ENCODE results near the gene STAT4.
A peak's percentile ranks its signal among the peaks of the same experiment; 100 is the strongest.

Gene STAT4

DNA sequence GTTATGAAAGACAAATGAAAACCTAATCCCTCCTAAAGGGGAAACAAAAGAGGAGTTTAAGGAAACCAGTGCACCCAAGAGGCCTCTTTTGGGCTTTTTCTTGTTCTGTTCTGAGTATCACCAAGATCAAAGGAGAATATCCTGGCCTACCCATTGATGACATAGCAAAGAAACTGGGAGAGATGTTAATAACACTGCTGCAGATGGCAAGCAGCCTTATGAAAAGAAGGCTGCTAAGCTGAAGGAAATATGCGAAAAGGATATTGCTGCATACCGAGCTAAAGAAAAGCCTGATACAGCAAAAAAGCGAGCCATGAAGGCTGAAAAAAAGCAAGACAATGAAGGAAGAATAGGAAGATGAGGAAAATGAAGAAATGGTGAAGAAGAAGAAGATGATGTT lies 23.6 kb upstream of the STAT4 start:
- DNase-seq, result no peak

DNA sequence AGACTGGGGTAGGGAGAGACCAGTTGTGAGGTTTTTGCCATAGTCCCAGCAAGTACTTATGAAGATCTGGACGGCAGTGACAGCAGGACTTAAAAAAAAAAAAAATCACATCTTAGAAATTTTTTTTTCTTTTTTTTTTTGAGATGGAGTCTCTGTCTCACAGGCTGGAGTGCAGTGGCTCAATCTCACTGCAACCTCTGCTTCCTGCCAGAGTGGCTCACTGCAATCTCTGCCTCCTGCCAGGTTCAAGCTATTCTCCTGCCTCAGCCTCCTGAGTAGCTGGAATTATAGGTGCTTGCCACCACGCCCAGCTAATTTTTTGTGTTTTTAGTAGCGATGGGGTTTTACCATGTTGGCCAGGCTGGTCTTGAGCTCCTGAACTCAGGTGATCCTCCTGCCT lies 22.4 kb upstream of the STAT4 start:
- DNase-seq, result no peak

DNA sequence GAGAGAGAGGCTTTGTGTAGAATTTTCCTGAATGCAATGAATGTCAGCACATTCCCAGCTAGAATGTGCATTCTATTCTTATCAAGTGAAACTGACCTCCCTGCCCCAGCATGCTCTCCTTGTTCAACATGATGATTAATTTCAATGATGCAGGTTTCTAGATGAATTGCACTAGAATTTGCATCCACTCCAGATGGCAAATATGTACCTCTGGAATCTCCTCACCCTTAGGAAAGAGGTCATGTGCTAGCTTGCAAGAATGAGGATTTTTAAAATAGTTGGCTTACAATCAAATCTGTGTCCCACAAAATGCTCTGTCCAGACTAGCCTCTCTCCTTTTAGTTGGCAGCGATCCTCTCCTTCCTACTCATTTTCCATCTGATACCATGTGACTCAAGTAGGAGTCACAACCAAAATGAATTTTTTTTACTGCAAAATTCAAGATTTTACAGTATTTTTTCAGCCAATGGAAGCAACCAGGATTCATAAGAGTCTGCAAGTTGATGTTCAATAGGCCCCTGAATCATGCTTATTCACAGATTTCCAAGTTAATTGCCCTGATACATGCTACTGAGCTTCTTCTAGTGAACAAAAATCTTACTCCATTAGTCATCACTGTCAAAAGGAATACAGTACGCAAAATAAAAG lies 21.0 kb upstream of the STAT4 start:
- DNase-seq, result no peak

GRCh38 chr2:191171286-191171685 lies 20.5 kb upstream of the STAT4 start:
- no peak for DNase-seq

DNA sequence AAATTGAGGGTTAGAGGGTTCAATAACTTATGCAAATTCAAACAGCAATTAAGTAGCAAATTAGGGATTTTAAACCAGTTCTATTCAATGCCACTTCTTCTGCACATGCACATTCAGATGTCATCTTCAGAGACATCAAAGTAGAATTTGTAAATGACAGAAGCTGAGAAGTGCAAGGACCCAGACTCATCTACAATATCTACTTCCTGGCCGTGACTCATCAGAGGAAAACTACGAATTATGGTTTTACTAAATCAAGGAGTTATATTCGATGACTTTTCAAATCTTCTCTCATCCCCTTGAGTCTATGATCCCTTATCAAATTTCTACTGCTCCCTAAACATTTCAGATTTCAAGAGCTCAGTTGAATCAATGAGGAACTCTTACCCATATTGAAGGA lies 20.0 kb upstream of the STAT4 start:
- no peak for DNase-seq

DNA sequence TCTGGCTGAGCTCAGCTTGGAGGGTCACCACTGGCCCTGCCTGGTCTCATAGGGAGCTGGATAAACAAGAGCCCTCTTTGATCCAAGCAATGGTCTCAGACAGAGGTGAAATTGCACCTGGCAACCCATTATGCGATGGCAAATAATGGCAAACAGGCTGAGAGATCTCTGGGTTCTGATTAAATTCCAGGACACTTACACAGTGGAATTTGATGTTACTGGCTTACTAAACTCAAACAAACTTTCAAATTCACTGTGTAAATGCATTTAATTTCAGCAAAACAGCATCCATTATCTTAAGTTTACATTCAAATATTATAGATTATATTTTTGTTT lies 19.5 kb upstream of the STAT4 start:
- DNase-seq, result no peak

DNA sequence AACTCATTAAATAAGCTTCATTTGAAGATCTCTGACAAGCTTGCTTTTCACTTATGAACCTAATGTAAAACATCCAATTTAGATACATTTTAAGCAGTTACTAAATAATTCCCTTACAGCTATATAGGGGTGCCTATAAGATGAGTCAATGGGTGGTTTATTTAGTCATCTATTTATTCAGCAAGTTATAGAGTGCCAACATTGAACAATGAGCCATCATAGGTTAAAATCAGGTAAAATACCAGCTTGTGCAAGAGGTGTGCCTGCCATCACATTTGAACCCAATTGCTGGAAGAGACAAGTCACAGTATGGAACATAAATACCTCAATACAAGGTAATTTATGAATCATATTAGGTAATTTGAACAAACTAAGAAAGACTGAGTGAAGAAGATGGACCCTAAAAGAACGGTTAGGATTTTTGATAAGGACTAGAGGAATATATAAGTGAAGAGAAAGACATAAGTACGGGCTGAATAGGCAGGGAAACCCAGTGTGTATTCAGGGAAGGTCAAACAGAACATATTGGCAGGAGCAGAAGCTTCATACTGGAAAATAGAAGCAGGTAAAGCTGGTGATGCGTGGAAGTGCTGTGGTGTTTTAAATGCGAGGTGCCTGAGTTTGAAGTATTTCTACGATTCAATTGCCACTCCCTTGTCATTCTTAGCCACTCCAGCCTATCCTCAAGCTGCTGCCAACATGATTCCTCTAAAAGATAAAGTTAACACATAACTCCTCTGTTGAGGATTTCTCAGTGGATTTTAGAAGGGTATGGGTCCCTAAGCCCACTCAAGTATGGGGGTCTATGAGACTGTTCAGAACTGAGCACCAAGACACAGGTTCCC lies 18.9 kb upstream of the STAT4 start:
- DNase-seq, result no peak

- DNase-seq, result no peak
These were observed 17.0 kb upstream of the STAT4 start for GRCh38 chr2:191167766-191168165.

DNA sequence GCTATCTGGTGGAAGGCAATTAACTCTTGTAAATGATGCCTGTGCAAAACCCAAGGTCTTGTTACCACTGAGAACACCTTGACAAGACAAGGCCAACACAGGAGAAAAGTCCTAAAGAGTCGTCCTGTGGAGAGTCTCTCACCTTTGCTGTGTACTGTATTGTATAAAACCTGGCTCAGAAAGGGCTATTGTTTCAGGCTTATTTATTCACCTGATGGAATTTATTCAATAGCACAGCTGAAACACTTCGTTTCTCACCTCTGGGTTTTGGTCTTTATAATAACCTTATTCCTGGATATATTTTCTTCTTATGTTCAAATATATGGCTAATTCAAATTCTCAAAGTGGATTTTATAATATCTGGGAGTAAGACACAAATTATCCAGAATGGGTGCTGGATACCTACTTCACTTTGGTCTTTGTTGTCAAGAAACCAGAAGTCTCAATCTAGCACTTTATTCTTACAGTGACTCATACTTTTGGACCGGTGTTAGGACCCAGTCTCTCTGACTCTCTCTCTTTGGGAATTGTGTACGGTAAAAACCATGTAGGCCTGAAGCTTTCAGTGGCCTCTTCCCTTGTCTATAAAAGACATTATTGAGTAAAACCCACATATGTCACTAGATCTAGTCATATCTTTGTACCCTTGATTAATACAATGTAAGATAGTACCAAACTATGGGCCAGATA lies 16.1 kb upstream of the STAT4 start:
- no peak for DNase-seq

DNA sequence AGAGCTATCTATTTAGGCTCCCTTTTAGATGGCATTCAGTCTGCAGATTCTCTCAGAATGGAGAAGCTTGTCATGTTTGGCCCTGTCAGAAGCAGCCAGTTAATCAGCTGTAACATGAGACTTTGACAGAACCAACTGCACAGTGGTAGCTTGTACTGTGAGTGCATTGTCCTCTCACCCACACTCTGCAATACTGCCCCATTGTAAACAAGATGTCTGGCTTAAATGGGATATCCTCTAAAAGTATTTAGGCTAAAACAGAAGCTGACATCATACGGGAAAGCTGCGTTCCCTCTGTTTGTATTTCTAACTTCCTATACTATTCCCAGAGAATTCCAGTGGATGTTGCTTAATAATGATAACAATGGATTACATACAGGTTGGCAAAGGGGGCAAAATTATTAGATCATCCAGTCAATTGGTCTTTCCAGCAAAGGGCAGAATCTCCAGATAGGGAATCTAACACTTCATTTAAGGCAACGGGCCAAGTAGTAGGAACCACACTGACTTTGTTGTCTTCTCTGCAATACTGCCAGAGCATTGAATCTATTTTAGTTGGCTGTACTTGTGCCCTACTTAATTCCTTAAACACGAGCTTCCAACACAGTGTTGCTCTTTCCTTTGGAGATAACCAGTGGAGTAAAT lies 15.4 kb upstream of the STAT4 start:
- DNase-seq, result peak; percentile 49

DNA sequence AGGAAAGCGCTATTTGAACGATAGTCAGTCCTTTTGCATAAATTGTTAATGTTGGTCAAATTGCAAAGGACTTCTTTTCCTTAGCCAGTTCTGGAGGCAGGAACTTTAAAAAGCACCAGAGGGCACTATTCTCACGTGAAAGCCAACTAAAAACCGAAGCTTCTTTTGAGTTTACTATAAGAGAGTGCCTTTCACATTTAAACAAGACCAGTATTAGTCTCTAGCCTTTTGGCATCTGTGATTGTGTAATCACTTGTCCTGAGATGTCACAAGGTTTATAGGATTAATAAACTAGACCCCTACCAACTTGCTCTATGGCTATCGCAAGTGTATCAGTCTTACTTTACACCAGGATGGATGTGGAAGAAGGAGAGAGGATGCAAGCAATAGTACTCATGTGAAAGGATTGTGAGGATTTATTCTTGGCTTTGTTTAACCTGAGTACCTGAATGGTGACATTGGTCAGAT lies 14.4 kb upstream of the STAT4 start:
- peak; percentile 71 for DNase-seq

- no peak for DNase-seq
These were observed 8.0 kb upstream of the STAT4 start for GRCh38 chr2:191158747-191159146.

DNA sequence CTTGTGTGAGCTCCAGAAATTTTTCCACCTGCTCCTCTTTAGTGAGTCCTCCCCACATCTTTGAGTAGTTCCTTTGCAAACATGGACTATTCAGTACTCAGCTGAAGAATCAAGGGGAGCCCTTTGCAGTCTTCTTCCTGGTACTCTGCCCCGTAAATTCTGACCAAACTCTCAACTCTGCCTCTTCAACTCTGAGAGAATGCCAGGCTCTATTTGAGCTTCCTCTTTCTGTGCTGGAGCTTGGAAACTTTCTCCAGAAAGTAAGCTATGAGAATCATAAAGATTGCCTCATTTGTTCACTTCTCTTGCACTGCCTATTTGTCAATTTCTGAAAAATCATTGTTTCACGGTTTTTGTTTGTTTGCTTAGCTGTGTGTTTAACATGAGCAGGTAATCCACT lies 7.4 kb upstream of the STAT4 start:
- peak; percentile 85 for DNase-seq

DNA sequence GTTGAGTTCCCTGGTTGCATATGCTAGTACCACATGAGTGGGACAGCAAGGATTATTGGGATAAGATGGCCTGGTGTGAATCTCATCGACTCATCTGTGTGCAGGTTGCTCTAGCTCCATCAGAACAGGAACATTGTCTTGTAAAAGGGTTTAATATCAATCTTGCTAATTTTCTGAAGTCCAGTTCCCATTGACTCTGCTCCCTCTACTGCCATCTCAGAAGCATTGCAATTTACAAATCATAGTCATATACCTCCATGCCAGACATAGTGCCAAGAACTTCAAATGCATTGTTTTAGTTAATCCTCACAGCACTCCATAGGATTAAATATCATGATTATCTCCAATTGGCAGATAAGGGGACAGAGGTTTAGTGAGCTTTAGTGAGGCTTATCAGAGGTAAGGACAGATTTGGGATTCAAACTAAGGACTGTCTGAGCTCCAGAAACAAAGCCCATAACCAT lies 4.8 kb upstream of the STAT4 start:
- peak; percentile 45 for DNase-seq

GRCh38 chr2:191153716-191154115 lies 2.9 kb upstream of the STAT4 start:
- no peak for DNase-seq

DNA sequence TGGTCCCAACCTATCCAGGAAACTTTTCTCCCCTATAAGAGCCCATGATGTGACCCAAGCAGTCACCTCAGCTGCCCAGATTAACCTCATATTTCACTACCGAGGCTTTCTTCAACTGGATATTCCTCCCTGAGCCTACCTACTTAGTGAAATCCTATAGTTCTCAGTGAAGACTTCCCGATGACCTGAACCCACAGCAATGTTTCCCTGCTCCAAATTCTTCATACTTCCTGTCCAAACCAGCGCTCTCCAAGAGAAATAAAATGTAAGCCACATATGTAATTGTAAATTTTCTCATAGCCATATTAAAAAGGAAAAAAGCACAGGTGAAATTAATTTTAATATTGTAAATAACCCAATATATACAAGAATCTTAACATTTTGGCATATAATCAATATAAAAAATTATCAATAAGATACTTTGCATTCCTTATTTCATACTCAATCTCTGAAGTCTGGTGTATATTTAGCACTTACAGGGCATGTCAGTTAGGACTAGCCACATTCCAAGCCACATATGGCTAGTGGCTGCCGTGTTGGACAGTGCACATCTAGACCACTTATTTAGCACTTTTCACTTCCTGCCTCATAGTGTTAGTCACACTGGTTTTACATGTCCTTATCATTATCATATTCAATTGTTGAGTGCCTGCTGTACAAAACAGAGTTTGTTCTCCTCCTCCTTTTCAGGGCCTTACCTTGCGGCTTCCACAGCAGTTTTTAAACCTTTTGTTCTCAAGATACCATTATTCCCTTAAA lies 1.9 kb upstream of the STAT4 start:
- DNase-seq, result peak; percentile 66

DNA sequence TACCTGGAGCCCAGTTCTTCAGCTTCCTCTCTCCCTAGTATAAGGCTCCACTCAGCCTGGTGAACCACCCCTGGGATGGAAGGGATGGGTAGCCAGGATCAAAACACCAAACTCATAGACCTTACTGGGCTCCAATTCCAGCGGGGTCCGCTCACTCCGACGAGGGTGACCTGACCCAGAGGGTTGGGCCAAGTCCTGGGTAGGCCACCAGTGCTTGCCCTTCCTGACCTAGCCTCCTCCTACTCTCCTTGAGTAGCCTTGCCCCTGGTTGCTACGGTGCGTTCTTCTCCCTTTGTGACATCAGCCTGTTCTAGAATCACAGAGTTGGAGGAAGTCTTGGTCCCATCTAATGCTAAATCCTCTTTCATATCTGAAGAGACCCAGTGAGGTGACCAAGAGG lies 537 bp upstream of the STAT4 start:
- peak; percentile 67 for DNase-seq

GRCh38 chr2:191150230-191150599 lies 579 bp downstream of the STAT4 start:
- DNase-seq, result peak; percentile 77

DNA sequence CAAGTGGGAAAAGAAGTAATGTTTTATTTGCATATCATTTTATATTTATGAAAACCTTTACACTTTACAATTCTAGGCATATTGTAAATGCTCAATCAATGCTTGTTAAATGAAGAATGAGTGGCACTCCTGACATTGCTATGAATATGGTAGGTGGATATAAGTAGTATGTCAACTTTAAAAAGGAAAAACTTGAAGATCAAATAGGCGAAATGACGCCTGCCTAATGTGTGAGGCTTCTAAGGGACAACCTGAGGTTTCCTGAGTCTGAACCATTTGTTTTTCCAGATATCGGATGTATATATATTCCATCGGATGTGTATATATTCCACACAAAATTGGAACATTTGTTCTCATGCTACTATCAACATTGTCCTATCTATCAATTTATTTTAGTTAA lies 1.4 kb downstream of the STAT4 start:
- DNase-seq, result no peak

DNA sequence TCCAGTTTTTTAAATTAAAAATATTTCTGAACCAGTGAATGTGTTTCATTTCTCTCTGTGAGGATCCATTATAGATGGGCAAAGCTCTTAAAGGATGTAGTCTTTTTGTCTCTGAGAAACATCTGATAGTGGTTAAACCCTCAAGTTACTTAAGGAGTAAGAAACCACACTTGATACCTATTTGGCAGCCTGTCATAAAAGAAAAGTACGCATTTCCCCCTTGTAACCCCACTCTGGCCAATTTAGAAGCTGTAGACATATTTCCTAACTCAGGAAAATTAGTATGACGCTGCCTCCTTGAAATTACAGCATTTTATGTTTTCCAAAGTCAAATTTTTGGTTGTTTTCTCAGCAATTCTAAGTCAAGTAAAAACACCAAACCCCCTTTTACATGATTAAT lies 2.0 kb downstream of the STAT4 start:
- peak; percentile 90 for DNase-seq

- DNase-seq, result no peak
These were observed 2.5 kb downstream of the STAT4 start for GRCh38 chr2:191148281-191148680.

DNA sequence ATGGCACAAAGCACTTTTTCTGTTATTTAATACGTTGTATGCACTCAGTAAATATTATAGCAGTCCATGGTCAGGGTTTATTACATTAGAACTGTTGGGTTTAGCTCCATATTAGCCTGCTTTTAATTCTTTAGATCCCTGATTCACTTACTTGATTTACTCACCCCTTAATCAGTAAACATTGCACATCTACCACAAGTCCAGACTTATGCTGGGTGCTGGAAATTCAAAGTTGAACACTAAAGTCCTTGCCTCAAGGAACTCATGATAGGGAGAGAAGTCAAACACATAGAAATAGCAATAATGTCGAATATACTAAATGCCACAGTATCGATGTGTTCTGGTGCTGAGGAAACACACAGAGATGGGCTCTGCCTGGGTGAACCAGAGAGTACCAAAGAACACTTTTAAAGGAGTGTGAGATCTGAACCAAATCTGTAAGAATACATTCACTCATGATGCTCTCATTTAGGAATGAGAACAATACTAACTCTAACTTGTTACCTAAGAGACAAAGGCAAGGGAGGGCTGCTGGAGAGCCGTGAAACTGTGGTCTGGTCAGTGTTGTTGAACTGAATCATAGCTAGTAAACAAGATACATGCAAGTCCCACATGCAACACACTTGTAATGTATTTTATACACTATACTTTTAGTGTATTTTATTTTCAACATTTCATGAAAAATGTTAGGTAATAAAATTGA lies 4.9 kb downstream of the STAT4 start:
- no peak for DNase-seq
